ENCODE data around the gene IL9.

- TF ChIP-seq EZH2phosphoT487 (IDR thresholded peaks at IDR 0.05; ENCODE audit: low read length) = no peak
- TF ChIP-seq, protein P1, sequence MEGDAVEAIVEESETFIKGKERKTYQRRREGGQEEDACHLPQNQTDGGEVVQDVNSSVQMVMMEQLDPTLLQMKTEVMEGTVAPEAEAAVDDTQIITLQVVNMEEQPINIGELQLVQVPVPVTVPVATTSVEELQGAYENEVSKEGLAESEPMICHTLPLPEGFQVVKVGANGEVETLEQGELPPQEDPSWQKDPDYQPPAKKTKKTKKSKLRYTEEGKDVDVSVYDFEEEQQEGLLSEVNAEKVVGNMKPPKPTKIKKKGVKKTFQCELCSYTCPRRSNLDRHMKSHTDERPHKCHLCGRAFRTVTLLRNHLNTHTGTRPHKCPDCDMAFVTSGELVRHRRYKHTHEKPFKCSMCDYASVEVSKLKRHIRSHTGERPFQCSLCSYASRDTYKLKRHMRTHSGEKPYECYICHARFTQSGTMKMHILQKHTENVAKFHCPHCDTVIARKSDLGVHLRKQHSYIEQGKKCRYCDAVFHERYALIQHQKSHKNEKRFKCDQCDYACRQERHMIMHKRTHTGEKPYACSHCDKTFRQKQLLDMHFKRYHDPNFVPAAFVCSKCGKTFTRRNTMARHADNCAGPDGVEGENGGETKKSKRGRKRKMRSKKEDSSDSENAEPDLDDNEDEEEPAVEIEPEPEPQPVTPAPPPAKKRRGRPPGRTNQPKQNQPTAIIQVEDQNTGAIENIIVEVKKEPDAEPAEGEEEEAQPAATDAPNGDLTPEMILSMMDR (IDR thresholded peaks at IDR 0.05; ENCODE audit: low read length) = no peak
Measured at GRCh38 chr5:135934939-135935338, 39.3 kb upstream of the IL9 start.

All from MM.1S (cell line).